ENCODE data around the gene NAV2.
"Not testable (repeated sequence)": the region's sequence is repeated elsewhere in the genome, so short reads cannot be mapped to it uniquely, and the experiment has no call there.

Gene NAV2

GRCh38 chr11:20002312-20003216 lies 289.9 kb downstream of the NAV2 start:
- DNase-seq (ENCODE audit: low read depth in 2 of 2), result no peak

DNA sequence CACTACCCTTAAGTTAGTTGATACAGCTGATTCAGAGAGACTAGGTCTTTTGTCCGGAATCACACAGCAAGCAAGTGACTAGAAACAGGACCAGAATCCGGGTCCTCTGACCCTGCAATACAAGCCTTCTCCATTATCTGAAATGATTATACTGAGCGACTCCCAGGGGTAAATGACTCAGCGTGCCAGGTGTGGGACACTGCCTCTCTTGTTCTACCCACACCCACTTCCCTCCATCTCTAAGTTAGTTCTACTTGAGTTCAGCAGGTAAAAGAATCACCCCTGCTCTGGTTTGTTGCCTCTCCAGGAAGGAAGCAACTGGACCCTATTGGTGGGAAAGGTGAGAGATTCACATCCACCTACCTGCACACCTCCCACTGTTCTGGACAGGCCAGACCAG lies 290.7 kb downstream of the NAV2 start:
- DNase-seq (ENCODE audit: low read depth in 2 of 2), result no peak

GRCh38 chr11:20004866-20005265 lies 292.2 kb downstream of the NAV2 start:
- DNase-seq (ENCODE audit: low read depth in 2 of 2), result no peak

DNA sequence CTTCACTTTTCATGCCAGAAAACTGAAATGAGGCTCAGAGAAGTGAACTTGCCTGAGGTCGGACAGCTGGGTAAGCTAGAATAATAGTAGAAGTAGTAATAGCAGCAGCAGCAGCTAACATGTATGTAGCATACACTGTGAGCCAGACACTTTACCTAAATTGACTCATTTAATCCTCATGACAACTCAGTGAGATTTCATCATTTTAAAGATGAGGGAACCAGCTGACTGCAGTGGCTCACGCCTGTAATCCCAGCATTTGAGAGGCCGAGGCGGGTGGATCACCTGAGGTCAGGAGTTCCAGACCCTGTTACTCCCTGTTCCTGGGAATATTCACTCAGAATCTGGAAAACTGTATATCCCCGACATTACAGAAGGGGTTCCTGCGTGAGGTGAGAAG lies 293.1 kb downstream of the NAV2 start:
- DNase-seq (ENCODE audit: low read depth in 2 of 2), result no peak

- not testable (repeated sequence) for DNase-seq (ENCODE audit: low read depth in 2 of 2)
Observed at GRCh38 chr11:20006618-20007017, 294.0 kb downstream of the NAV2 start.

DNA sequence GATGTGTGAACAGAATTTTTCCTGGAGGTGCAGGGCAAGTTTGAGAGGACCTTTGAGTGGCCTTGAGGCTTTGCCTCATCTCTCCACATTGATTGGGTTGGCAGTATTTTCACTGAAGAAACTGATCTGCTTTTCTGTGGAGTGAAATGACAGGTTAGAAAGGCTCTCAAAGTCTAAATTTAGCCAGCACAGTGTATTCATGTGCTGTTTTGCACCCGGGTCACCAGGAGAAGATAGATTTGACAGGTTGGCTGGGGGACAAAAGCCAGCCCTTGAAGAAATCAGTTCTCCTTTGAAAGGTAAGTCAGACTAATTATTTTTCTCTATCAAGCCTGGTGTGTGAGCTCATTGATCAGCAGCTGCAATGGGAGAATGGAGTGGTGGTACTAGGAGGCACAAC lies 294.7 kb downstream of the NAV2 start:
- DNase-seq (ENCODE audit: low read depth in 2 of 2), result no peak

DNA sequence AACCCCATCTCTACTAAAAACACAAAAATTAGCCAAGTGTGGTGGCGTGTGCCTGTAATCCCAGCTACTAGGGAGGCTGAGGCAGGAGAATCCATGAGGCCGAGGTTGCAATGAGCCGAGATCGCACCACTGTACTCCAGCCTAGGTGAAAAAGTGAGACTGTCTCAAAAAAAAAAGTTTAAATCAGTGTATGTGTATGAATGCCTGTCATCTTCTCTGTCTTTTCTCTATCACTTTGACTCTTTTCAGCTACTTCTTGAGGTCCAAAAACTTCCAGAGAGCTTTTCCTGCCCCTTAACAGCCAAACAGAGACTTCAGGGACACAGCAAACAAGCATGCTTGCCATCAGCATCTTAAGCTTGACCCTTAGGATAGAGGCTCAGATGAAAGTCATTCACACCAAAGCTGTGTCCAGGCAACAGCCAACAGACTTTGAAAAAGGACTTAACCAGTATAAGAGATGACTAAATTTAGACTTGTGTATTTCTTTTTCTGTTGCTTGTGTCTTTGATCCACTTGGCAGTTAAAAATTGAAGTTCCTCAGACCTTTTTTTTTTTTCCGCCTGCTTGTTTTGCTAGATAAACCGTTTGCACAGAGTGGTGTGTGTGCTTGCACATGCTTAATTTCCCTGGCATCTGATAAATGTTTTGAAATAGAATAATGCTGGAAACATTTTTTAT lies 295.7 kb downstream of the NAV2 start:
- DNase-seq (ENCODE audit: low read depth in 2 of 2), result no peak

- DNase-seq (ENCODE audit: low read depth in 2 of 2), result no peak
Observed at GRCh38 chr11:20008871-20009644, 296.4 kb downstream of the NAV2 start.

DNA sequence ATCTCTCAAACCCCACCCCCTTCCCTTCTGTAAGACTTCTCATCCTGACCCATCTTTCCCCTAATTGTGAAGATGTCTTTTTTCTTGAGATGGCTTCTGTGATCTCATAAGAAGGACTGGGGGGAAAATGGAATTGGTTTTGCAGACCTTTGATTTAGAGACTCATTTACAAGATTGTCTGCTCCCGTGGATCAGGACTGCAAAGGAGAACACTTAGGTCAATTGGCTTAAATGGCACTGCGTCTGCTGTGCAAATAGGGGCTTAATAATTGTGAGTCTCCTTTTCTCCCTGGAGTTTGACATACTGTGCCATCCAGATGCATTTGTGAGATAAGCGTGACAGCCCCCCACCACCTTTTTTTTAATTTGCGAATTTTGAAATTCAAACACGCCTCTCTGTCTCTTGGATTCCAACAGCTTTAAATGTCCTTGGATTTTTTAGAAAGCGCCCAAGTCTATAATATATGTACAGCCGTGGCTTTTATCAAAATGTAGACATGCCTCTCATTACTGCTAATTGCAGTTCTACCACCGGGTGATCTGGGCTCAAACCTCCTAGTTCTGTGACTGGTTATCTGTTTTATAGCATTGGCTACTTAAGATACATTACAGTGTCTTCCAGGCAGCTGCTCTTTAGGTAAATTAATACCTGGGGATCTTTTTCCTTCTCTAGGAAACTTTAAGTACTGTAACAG lies 297.7 kb downstream of the NAV2 start:
- no peak for DNase-seq (ENCODE audit: low read depth in 2 of 2)

DNA sequence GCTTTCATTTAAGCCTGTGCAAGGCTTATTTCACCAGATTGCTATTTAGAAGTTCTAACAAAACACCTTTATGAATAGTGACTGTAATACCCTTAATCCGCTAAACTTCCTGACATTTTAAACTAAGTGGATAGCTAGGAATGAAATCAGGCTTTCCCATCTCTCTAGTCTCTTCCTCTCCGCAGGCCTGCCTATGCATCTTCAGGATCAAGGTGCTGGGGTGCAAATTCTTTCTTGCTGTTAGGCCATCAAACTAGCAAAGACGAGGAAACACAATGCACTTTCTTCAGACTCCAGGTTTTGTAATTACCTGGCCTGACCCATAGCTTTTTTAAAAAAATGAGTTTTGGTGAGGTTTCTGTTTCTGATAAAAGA lies 298.2 kb downstream of the NAV2 start:
- no peak for DNase-seq (ENCODE audit: low read depth in 2 of 2)

- DNase-seq (ENCODE audit: low read depth in 2 of 2), result no peak
Observed at GRCh38 chr11:20011307-20011951, 298.8 kb downstream of the NAV2 start.

GRCh38 chr11:20013346-20014066 lies 300.9 kb downstream of the NAV2 start:
- no peak for DNase-seq (ENCODE audit: low read depth in 2 of 2)

- no peak for DNase-seq (ENCODE audit: low read depth in 2 of 2)
Observed at GRCh38 chr11:20014067-20014402, 301.4 kb downstream of the NAV2 start.

GRCh38 chr11:20015101-20015500 lies 302.5 kb downstream of the NAV2 start:
- DNase-seq (ENCODE audit: low read depth in 2 of 2), result no peak

- no peak for DNase-seq (ENCODE audit: low read depth in 2 of 2)
Observed at GRCh38 chr11:20015529-20016427, 303.1 kb downstream of the NAV2 start.

DNA sequence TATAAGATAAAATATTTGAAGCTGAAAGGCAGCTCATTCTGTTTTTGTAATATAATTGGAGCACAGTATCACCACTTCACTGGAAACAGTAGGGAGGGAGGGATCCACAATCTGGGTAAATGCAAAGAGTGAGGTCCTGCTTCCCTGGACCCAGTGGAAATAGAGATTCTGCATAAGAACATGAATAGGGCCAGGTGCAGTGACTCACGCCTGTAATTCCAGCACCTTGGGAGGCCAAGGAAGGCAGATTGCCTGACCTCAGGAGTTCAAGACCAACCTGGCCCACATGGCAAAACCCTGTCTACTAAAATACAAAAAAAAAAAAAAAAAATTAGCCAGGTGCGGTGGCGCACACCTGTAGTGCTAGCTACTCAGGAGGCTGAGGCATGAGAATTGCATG lies 303.9 kb downstream of the NAV2 start:
- DNase-seq (ENCODE audit: low read depth in 2 of 2), result no peak

DNA sequence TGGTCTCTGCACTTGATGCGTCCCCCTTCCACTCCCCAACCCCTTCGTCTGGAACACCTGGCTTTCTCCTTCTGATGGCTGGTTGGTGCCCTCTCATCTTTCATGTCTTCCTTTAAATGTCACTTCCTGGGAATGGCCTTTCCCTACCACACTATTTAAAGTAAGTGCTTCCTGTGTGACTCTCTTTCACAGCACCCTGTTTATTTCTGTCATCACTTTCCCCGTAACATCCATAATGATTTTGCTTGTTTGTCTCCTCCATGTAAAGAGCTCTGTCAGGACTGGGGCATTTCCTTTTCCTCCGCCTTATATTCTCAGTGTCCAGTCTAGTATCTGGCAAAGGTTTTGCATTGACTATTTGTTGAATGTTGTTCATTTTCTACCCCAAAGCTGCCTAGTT lies 304.7 kb downstream of the NAV2 start:
- no peak for DNase-seq (ENCODE audit: low read depth in 2 of 2)

GRCh38 chr11:20020198-20020597 lies 307.6 kb downstream of the NAV2 start:
- no peak for DNase-seq (ENCODE audit: low read depth in 2 of 2)

- DNase-seq (ENCODE audit: low read depth in 2 of 2), result no peak
Observed at GRCh38 chr11:20020716-20021115, 308.1 kb downstream of the NAV2 start.

DNA sequence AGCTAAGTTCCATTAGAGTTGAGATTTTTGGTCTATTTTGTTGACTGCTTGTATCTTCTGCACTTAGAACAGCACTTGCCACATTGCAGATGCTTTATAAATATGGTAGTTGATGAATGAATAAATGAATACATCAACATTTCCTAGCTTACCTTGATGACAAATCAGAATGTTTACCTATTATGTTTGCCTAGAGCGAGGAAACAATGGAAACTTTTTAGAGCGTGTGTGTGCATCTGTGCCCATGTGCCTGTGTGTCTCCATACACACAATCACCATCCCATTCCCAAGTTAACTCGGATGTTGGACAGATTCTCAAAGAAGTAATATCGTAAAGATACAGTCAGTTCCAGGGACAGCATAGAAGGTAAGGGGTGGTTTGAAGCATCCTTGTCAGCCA lies 308.6 kb downstream of the NAV2 start:
- no peak for DNase-seq (ENCODE audit: low read depth in 2 of 2)
